Ovary (tissue), 3 donors: Measurements from ENCODE around the gene TENM3.

ENCODE experiments used
- CTCF ChIP-seq, 3 donors: fragments of 450-650 bp in 2 of 3; fragments of 200-600 bp in 1 of 3; IDR thresholded peaks; one replicate each; pipeline versions ENCODE4 v1.5.1 to v1.8.0; 2016 to 2022; ENCODE audit warnings: antibody characterized with exemption in 3 of 3, mild to moderate bottlenecking in 1 of 3
- EP300 ChIP-seq: sonication (generic); formaldehyde crosslinking; IDR thresholded peaks from one replicate; pipeline ENCODE4 v1.6.1; 2017; ENCODE audit warnings: antibody characterized with exemption
- POLR2A ChIP-seq: fragments of 450-650 bp; IDR thresholded peaks from one replicate; pipeline ENCODE4 v1.6.1; 2017; ENCODE audit warnings: antibody characterized with exemption, mild to moderate bottlenecking, moderate library complexity
- donor health status: DM: no; HTN: no; CAD: no.

- TF ChIP-seq CTCF (IDR thresholded peaks at IDR 0.05) (no peak), EP300 (no peak), POLR2A (no peak)
Observed at GRCh38 chr4:182679533-182679932, 436.3 kb downstream of the TENM3 start.
